IgD-negative memory B cell (primary cell): ENCODE measurements around the gene RANBP10. TPM values are rescaled to one million over a fixed set of nuclear protein-coding genes. Genes with fewer than 3 reads are reported as not detected.

Experiments
- H3K27ac Mint-ChIP-seq, 3 donors: one replicate each; pipeline ENCODE4 v1.8.0; 2020 to 2022; ENCODE audit warnings: mild to moderate bottlenecking in 3 of 3, mixed read lengths in 3 of 3, moderate library complexity in 1 of 3
- H3K27me3 Mint-ChIP-seq: one replicate; pipeline ENCODE4 v1.8.0; 2021; ENCODE audit warnings: mixed read lengths
- H3K36me3 Mint-ChIP-seq: one replicate; pipeline ENCODE4 v1.8.0; 2020; ENCODE audit warnings: mild to moderate bottlenecking, mixed read lengths
- H3K4me1 Mint-ChIP-seq, 3 donors: one replicate each; pipeline ENCODE4 v1.8.0; 2020 to 2022; ENCODE audit warnings: mixed read lengths in 3 of 3, mild to moderate bottlenecking in 1 of 3
- H3K4me3 Mint-ChIP-seq, 4 donors: one replicate each; pipeline ENCODE4 v1.8.0; 2020 to 2022; ENCODE audit warnings: mild to moderate bottlenecking in 4 of 4, mixed read lengths in 4 of 4, moderate library complexity in 3 of 4
- H3K9me3 Mint-ChIP-seq, 3 donors: one replicate each; pipeline ENCODE4 v1.8.0; 2020 to 2021; ENCODE audit warnings: mixed read lengths in 3 of 3, mild to moderate bottlenecking in 1 of 3
- polyA plus RNA-seq: library from polyadenylated mRNA; unstranded; fragments of 300-500 nt; fragmentation: Illumina TruSeq; gene quantifications from one replicate; pipeline ENCODE4 v1.2.3, GENCODE V29; 2021

RANBP10 gene
- polyA plus RNA-seq, 1 donor from 2014 or later = 10.9 TPM

DNA sequence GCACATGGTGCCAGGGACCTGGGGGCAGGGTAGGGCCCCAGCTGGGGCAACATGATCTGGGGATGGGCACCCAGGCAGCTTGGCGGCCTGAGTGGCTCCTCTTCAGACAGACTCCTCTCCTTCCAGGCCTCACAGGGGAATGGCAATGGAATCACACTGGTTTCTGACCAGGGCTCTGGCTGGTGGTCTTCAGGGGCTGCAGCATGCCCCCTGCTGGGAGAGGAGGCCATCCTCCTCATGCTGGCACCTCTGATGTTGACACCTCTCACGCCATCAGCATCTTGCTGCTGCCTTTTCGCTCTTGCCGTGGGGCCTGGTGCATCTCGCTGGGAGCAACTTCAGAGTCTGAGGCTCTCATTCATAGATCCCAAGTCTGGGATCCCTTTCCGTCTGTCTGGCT, 76.0 kb downstream of the RANBP10 start:
- no peak overlapping the region for H3K27ac Mint-ChIP-seq

DNA sequence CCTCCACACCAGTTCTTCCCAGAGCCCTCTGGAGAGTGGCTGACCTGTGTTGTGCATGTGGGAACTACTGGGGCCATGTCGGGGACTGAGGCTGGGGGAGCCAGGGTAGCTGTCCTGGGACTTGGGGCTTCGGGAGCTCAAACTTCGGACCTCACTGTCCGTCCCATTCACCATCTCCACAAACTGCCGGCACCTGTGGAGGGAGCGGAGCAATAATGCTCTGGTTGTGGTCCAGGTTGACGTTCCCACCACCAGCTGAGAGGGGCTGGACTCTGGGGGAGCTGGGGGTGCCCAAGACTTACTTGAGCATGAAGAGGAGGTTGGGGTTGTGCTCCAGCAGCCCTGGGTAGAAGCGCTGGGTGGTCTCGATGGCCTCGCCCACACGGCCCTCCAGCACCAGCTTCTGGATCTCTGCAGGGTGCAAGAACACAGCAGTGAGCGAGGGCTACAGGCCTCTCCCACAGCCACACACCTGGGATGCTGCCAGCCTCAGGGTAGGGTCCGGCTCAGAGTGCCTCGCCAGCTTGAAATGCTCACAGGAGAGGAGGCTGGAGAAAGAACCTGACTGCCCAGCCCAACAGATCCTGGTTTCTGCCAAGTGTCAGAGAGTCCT, 76.6 kb downstream of the RANBP10 start:
- no peak overlapping the region for H3K27ac Mint-ChIP-seq
- peaks cover 4% of the 10 kb centered on the region for H3K36me3 Mint-ChIP-seq
- H3K27me3 Mint-ChIP-seq = no peaks in the 10 kb centered on the region
- H3K9me3 Mint-ChIP-seq = no peaks in the 10 kb centered on the region
- H3K4me3 Mint-ChIP-seq = no peak overlapping the region
- H3K4me1 Mint-ChIP-seq = no peaks in the 10 kb centered on the region

More for the DNA sequence above, 76.0 kb downstream of the RANBP10 start:
- Mint-ChIP-seq H3K4me1 (no peaks in the 10 kb centered on the region), H3K36me3 (peaks cover 4% of the 10 kb centered on the region), H3K27me3 (no peaks in the 10 kb centered on the region), H3K4me3 (no peak overlapping the region), H3K9me3 (no peaks in the 10 kb centered on the region)

DNA sequence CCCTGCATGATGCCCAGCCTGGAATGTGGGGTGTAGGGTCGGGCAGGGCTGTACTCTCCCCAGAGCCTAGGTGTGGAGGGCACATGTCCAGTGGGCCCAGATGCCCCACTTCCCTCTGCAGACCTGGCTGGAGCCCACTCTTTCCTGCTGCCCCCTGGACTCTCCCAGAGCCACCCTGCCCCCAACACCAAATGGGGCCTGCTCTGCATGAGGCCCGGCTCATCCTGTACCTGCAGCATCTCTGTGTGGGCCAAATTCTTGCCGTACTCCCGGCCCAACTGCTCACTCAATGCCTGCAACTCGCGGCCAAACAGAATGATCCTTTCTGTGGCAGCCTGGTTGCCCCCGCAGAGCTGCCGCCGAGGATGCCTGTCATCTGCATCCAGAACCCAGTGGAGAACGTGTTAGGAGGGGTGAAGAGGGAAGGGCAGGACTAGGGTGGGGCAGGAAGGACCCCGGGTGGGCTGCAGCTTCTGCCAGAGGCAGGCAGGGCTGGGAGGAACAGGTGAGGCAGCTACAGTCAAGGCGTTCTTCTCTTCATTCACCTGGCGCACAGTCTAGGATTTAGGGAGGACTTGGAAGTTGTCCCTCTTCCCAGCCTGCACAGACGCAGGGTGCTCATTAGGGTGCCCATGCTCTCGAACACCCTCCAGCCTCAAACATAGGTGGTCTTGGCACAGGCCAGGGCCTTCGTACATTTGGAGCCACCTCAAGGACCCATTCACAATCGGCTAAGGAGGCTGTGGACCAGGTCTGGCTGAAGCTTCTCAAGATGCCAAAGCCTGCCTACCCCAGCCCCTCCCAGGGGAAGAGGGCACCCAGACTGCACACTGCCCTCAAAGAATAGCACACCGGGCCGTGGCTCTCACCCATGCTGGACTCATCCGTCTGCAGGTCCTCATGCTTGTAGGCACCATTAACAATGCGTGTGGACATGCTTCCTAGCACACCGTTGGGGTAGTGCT, 78.6 kb downstream of the RANBP10 start:
- Mint-ChIP-seq H3K9me3 (no peaks in the 10 kb centered on the region), H3K27me3 (no peaks in the 10 kb centered on the region), H3K27ac (no peak overlapping the region), H3K36me3 (peaks cover 4% of the 10 kb centered on the region), H3K4me1 (peaks cover 0 to 2% (median 0%) of the 10 kb centered on the region in 3 donors), H3K4me3 (no peak overlapping the region)

DNA sequence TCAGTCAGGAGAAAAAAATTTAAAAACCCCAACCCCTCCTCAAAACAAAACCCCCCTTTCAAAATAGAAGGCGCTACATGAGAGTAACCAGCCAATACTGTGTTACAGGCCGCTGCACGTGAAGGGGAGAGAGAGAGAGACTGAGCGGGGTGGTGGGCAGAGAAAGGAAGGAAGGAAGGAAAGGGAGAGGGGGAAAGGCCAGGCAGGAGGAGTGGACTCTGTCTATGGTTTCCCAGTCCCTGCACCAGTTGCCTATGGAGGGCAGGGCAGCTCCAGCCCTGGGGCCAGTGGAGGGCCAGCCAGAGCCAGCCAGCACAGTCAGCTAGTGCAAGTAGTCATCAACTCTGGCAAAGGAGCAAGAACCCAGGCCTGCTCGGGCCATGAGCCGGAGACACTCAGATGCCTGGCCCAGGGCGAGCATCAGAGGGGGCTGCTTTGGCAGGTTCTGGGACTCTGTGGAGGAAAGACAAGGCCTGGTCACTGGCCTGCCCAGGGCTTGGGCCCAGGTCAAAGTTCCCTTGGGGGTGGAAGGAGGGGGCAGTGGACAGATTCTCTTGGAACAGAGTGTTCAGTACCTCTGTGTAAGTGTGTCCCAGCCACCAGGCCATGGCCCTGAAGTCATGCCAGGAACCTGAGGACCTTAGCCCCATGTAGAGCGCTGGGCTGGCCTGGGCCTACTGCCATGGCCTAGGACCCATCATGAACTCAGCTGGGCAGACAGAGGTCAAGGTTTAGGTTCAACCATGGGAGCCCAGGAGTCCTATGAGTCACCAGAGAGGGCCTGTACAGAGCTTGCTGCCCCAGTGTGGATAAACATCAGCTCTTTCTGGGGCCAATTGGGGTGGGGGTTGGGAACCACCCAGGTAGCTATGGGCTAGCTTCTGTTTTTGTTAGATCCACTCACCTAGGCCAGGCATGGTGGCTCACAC, 80.0 kb downstream of the RANBP10 start:
- Mint-ChIP-seq H3K27me3 (no peaks in the 10 kb centered on the region), H3K36me3 (peaks cover 4% of the 10 kb centered on the region), H3K4me3 (no peak overlapping the region), H3K9me3 (no peaks in the 10 kb centered on the region), H3K4me1 (peaks cover 0 to 2% (median 0%) of the 10 kb centered on the region in 3 donors), H3K27ac (peak overlapping the region in 1 of 3 donors; percentile 7)

DNA sequence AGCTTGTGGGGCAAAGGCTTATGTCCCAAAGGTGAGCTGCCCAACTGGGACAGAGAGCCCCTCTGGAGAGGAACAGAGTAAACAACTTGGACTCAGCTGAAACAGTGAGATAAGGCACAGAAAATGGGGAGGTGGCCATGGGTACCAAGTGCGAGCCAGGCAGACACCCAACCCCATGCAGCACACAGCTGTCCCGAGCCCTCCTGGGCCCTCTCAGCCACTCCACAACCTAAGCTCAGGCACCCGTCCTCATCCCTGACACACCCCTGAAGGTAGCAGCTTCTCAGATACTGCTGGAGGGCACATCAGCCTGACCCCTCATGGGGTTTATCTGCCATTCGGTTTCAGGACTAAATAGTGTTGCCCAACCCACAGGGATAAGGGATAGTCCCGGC, 82.5 kb downstream of the RANBP10 start:
- H3K4me1 Mint-ChIP-seq = peaks cover 9 to 11% (median 10%) of the 10 kb centered on the region in 3 donors
- no peaks in the 10 kb centered on the region for H3K27me3 Mint-ChIP-seq
- no peaks in the 10 kb centered on the region for H3K9me3 Mint-ChIP-seq
- H3K4me3 Mint-ChIP-seq = peak overlapping the region in 1 of 4 donors; percentile 40
- H3K36me3 Mint-ChIP-seq = no peaks in the 10 kb centered on the region
- peak overlapping the region in 1 of 3 donors; percentile 47 for H3K27ac Mint-ChIP-seq

DNA sequence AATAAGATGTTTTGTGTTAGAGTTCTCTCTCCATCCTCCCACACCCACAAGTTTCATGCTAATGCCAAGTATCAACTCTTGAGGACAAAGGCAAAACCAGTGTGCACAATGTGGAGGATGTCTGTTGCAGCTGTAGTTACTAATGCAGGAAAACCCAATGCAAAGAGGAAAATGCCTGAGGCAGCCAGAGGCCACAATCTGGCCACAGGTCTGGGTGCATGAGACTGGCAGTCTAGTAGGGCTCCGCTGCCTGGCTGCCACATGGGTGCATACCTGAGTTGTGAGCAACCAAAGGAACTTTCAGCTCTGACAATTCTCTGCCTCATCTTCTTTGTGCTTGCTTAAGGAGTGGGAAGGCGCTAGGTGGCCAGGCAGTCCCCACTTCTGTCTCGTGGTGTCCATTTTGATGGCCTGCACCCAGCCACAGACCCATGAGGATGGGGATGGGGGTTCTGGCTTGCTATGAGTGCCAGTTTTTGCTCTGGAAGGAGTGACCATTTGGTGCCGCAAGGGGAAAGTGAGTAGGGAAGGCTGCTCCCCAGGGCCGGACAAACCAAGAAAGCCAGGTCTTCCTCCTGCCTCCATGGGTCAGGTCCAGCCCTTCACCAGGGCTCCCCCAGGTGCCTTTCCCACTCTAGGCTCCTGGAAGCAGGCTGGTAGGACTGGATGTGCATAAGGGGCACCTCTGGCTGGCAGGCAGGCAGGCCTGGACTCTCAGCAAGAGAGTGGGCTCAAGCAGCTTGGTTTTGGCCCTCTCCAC, 83.0 kb downstream of the RANBP10 start:
- peaks cover 12 to 16% (median 14%) of the 10 kb centered on the region in 3 donors for H3K4me1 Mint-ChIP-seq
- no peaks in the 10 kb centered on the region for H3K36me3 Mint-ChIP-seq
- H3K27me3 Mint-ChIP-seq = no peaks in the 10 kb centered on the region
- no peaks in the 10 kb centered on the region for H3K9me3 Mint-ChIP-seq
- peak overlapping the region in 1 of 3 donors; percentile 47 for H3K27ac Mint-ChIP-seq
- H3K4me3 Mint-ChIP-seq = no peak overlapping the region

DNA sequence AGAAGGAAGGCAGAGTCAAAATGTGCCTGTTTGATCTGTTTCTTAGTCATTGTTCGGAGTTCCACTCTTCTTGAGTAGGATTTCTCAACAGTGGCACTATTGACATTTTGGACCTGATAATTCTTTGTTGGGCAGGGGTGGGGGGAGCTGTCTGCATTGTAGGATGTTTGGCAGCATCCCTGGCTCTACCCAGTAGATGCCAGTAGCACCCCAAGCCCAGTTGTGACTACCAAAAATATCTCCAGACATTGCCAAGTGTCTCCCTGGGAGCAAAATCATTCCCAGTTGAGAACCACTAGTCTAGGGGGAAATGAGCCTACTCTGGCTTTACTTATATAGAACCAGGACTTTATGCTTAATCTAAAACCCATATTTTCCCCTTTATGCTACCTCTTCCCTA, 86.1 kb downstream of the RANBP10 start:
- H3K27ac Mint-ChIP-seq = peak overlapping the region; percentile 75 to 97 (median 92)
- no peaks in the 10 kb centered on the region for H3K27me3 Mint-ChIP-seq
- peaks cover 21 to 25% (median 25%) of the 10 kb centered on the region in 3 donors for H3K4me1 Mint-ChIP-seq
- H3K9me3 Mint-ChIP-seq = no peaks in the 10 kb centered on the region
- H3K36me3 Mint-ChIP-seq = no peaks in the 10 kb centered on the region
- H3K4me3 Mint-ChIP-seq = peak overlapping the region; percentile 8 to 97 (median 94)

DNA sequence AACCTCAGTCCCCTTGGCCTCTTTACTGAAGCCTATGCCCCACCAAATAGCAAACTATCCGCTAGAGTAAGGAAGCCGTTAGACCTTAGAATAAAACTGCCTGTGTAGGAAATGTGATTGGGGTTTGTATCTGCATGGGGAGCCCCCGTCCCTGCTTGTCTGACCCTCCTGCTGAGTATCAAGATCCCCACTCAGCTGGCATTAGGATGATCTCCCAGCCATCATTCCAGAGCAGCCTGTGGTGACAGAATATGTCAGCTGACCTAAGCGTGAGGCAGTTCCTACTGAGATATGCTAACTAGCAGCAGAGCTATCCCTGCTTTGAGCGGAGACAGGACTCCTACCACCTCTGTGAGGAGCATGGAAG, 86.6 kb downstream of the RANBP10 start:
- Mint-ChIP-seq H3K27me3 (no peaks in the 10 kb centered on the region), H3K27ac (peak overlapping the region; percentile 75 to 97 (median 92)), H3K4me3 (peak overlapping the region; percentile 92 to 99 (median 96)), H3K4me1 (peaks cover 21 to 25% (median 25%) of the 10 kb centered on the region in 3 donors), H3K9me3 (no peaks in the 10 kb centered on the region), H3K36me3 (no peaks in the 10 kb centered on the region)

DNA sequence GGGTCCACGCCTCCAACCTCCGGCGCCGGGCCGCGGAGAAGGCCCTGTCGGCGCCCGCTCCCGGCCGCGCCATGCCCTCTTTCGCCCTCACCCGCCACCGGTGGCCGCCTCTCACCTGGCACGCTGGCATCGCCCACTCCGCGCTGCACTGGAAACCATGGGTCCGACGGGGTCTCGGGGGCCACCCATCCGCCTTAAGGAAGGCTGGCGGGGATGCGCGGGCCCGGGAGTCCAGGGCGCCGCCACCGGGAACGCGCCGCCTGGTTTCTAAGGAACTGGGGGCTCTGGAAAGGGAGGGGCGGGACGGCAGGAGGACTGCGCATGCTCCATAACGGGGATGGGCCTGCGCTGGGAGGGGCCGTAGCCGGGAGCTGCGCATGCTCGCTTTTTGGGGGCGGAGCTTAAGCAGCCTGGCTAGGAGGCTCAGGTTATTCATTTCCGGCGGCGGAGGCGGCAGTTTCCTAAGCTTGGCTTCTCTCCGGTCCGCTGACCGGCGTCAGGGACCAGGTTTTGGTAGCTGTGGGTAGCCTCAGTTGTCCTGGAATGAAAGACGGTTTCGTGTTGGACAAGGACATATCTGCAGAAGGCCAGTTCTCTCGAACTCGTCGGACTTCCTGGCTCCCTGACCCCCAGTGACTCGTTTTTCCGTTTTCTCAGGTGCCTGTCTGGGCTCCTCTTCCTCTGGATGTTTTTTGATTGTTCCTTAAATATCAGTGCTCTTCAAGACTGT, 87.1 kb downstream of the RANBP10 start, which contains the start of gene GFOD2:
Gene GFOD2, minus strand, starts transcription at position 269 of the 730 bp plus-strand sequence. CDS start 33,601 bp downstream, outside the sequence.
- no peaks in the 10 kb centered on the region for H3K36me3 Mint-ChIP-seq
- no peaks in the 10 kb centered on the region for H3K9me3 Mint-ChIP-seq
- peaks cover 21 to 28% (median 26%) of the 10 kb centered on the region in 3 donors for H3K4me1 Mint-ChIP-seq
- H3K27me3 Mint-ChIP-seq = no peaks in the 10 kb centered on the region
- H3K27ac Mint-ChIP-seq = peak within 1 kb of the TSS; percentile 75 to 97 (median 92)
- H3K4me3 Mint-ChIP-seq = peak within 1 kb of the TSS; percentile 92 to 99 (median 96)

DNA sequence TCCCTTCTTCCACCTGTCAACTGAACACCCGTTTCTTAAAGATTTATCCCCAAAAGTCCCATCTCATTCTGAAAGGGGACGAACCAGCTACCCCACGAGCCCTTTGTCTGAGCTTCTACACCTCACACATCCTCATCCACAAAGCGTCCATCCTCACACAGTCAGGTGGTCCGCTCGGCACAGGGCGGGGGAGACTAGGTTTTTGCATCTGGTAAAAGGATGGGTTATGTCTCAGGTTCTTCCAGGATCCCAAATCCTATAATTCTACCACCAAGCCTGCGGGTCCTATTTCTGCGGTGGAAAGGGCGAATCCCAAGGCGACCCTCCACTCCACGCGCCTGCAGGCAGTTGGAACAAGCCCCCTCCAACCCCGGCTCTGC, 87.7 kb downstream of the RANBP10 start:
- Mint-ChIP-seq H3K27ac (peak overlapping the region in 2 of 3 donors; percentile 75 to 92), H3K4me3 (peak overlapping the region; percentile 92 to 99 (median 96)), H3K9me3 (no peaks in the 10 kb centered on the region), H3K36me3 (no peaks in the 10 kb centered on the region), H3K27me3 (no peaks in the 10 kb centered on the region), H3K4me1 (peaks cover 21 to 30% (median 27%) of the 10 kb centered on the region in 3 donors)

DNA sequence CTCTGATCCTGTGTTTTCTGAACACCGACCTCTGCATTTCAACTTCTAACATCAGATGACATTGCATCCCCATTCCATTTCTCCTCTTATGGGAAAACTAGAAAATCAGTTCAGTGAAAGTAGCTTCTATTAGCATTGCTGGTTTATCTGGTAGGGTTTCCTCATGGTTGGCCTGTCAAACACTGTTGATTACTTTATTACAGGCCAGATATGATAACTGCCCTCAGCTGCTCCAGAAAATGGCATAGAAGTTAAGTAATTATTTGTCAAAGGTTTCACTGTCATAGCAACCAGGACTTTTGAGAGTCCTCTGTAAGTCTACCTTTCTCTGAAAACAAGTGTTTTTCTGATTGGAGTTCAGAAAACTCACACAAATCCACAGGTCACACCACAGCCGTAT, 90.3 kb downstream of the RANBP10 start:
- no peaks in the 10 kb centered on the region for H3K9me3 Mint-ChIP-seq
- H3K36me3 Mint-ChIP-seq = peaks cover 3% of the 10 kb centered on the region
- no peak overlapping the region for H3K27ac Mint-ChIP-seq
- H3K4me1 Mint-ChIP-seq = peaks cover 29 to 39% (median 33%) of the 10 kb centered on the region in 3 donors
- H3K27me3 Mint-ChIP-seq = no peaks in the 10 kb centered on the region
- H3K4me3 Mint-ChIP-seq = peak overlapping the region in 1 of 4 donors; percentile 92

DNA sequence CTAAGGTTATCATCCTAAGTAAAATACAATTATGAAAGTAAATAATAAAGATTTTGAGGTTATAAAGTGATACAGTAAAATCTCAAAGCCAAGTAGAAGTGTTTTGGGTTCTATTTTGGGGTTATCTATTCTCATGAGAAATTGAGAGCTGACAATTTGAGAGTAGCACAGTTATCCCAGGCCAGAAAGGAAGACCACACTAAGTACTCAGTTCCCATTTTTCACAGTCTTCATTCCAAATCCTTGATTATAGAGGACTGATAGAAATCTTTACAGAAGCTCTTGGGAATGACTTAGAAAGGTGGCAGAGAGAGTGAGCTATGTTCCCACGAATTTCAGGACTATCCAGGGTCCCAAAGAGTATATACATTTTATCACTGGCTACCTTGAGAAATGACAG, 91.8 kb downstream of the RANBP10 start:
- Mint-ChIP-seq H3K4me1 (peaks cover 21 to 35% (median 32%) of the 10 kb centered on the region in 3 donors), H3K27me3 (no peaks in the 10 kb centered on the region), H3K4me3 (peak overlapping the region in 1 of 4 donors; percentile 24), H3K36me3 (peaks cover 3% of the 10 kb centered on the region), H3K27ac (no peak overlapping the region), H3K9me3 (no peaks in the 10 kb centered on the region)

DNA sequence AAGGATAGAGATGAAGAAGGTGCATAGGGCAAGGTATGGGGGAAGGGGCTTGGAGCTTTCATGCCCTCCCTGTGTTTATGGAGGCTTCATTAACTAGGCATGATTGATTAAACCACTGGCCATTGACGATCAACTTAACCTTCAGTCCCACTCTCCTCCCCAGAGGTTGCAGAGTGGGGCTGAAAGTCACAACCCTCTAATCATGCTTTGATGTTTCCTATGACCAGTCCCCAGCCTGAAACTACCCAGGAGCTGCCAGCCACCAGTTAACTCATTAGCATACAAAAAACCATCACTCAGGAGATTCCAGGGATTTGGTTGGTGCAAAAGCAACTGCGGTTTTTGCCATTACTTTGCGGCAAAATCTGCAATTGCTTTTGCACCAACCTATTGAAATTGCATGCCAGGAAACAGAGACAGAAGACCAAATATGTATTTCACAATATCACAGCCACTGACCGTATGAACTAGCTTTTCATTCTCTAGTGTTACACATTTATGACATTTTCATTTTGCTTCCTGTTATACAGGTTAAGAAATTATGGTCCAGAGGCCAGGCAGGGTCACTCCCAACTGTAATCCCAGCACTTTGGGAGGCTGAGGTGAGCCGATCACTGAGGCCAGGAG, 92.6 kb downstream of the RANBP10 start:
- no peaks in the 10 kb centered on the region for H3K9me3 Mint-ChIP-seq
- no peaks in the 10 kb centered on the region for H3K27me3 Mint-ChIP-seq
- peaks cover 3% of the 10 kb centered on the region for H3K36me3 Mint-ChIP-seq
- H3K27ac Mint-ChIP-seq = no peak overlapping the region
- peaks cover 21 to 35% (median 25%) of the 10 kb centered on the region in 3 donors for H3K4me1 Mint-ChIP-seq
- peak overlapping the region in 1 of 4 donors; percentile 48 for H3K4me3 Mint-ChIP-seq
